ENCODE data around the gene VIPR2. TPM values are rescaled to one million over a fixed set of nuclear protein-coding genes. Genes with fewer than 3 reads are reported as not detected.
A peak's percentile ranks its signal among the peaks of the same experiment; 100 is the strongest.

VIPR2 gene
- total and polyA plus RNA-seq, 10 donors, result 0.41 to 1.4 (median 0.64) TPM

DNA sequence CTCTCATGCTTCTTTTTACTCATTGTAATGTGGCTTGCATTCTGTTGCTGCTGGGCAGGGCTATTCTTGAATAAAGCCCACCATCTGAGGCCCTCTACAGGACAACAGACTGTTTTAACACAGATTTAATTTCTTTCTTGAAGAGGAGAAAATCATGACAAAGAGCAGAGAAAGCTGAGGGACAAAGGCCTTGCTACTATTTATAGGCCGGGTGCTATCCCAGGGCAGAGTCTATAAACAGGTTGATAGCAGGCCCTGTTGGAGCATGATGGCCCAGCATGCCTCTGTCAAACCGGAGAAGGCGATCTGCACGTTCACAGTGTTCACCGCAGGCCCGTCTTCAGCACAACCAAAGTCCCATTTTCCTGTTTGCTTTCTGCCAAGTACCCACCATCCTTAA, 3.0 kb downstream of the VIPR2 start:
- TF ChIP-seq POLR2A (IDR thresholded peaks at IDR 0.05) (no peak), POLR2AphosphoS5 (IDR thresholded peaks at IDR 0.05) (no peak), CTCF (IDR thresholded peaks at IDR 0.05 in 8 of 11, conservative IDR thresholded peaks at IDR 0.05 in 3 of 11) (no peak)
- intact Hi-C loops (cut with DNase I; ENCODE audit: low total_unique reads), result no loop called here
- 44 to 90% (median 61%) methylated on average over 6 of the region's 6 CpGs for WGBS, 5 donors
- peaks cover 0 to 3% (median 0%) of the 10 kb centered on the region in 8 donors for H3K9me3 ChIP-seq
- DNase-seq, result peak; percentile 25
- H3K27ac ChIP-seq, result no peak overlapping the region
- H3K27me3 ChIP-seq (replicated peaks in 1 of 7), result peaks cover 9 to 84% (median 40%) of the 10 kb centered on the region in 7 donors
- H3K36me3 ChIP-seq, result no peaks in the 10 kb centered on the region
- H3K4me1 ChIP-seq, result peaks cover 11 to 26% (median 20%) of the 10 kb centered on the region in 6 donors
- H3K4me3 ChIP-seq, result no peak overlapping the region

GRCh38 chr7:159141167-159141566, 3.5 kb downstream of the VIPR2 start:
- 80 to 89% (median 85%) methylated on average over 14 of the region's 14 CpGs for whole genome bisulfite sequencing, 5 donors
- peaks cover 11 to 26% (median 20%) of the 10 kb centered on the region in 6 donors for H3K4me1 ChIP-seq
- no peak overlapping the region for H3K4me3 ChIP-seq
- intact Hi-C loops (cut with DNase I; ENCODE audit: low total_unique reads), result no loop called here
- no peak overlapping the region for H3K27ac ChIP-seq
- H3K9me3 ChIP-seq, result peaks cover 0 to 3% (median 0%) of the 10 kb centered on the region in 8 donors
- peaks cover 9 to 81% (median 40%) of the 10 kb centered on the region in 7 donors for H3K27me3 ChIP-seq (replicated peaks in 1 of 7)
- H3K36me3 ChIP-seq, result no peaks in the 10 kb centered on the region
- TF ChIP-seq CTCF (IDR thresholded peaks at IDR 0.05 in 8 of 11, conservative IDR thresholded peaks at IDR 0.05 in 3 of 11), result no peak
- peak; percentile 24 for DNase-seq

DNA sequence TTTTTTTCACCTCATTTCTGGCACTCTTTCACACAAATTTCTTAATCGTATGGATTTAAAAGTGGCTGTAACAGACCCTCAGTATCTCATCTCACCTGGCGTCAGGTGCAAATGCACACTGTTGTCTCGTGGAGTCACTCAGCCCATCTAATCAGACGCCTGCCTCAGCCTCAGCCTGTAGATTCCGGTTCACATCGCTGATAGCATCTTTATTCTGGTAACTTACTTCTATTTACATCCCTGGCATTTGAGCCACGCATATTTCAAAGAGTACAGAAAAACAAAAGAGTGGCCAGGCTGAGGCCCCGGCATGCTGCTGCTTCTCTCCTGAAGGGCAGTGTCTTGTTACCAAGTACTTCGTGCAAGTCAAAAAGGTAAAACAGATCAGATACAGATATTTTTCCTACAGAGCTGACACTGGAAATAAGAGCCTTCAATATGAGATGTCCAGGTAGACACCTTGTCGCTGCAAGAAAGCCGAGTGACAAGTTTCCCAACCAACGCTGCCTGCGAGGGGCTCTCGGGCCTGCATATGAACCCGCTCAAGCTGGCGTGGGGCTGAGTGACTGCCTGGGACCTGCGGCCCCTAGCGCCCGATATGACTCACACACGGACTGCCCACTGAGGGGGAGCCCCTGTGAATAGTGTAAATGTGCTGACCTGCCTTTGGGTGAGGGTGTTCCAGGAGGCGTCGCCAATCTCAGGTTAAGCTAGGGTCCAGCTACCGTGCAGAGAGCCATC, 4.3 kb downstream of the VIPR2 start:
- H3K9me3 ChIP-seq, result no peaks in the 10 kb centered on the region
- H3K4me3 ChIP-seq, result no peak overlapping the region
- peaks cover 8 to 73% (median 36%) of the 10 kb centered on the region in 7 donors for H3K27me3 ChIP-seq (replicated peaks in 1 of 7)
- no peak overlapping the region for H3K27ac ChIP-seq
- intact Hi-C loops (cut with DNase I; ENCODE audit: low total_unique reads), result no loop called here
- 89 to 91% (median 91%) methylated on average over 23 of the region's 23 CpGs for WGBS, 5 donors
- TF ChIP-seq CTCF (IDR thresholded peaks at IDR 0.05 in 8 of 11, conservative IDR thresholded peaks at IDR 0.05 in 3 of 11) (no peak), POLR2A (IDR thresholded peaks at IDR 0.05) (no peak), POLR2AphosphoS5 (IDR thresholded peaks at IDR 0.05) (no peak)
- H3K36me3 ChIP-seq, result no peaks in the 10 kb centered on the region
- peaks cover 10 to 21% (median 17%) of the 10 kb centered on the region in 6 donors for H3K4me1 ChIP-seq
- peak; percentile 67 for DNase-seq

DNA sequence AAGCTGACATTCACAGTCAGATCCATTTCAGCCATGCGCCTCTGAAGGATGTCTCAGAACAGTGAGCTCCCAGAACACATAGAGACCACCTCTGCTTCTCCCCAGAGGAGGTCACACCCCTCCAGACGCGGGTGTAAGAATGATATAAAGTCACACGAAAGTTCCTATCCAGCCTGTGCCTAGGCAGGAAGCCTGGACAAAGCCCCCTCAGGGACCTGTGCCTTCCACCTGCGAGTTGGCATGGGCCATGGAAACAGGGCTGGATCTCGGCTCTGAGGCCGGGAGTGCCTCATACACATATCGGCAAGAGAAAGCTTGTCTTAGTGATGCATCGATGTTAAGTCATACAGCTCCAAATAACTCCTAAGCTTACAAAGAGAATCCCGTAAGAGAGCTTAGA, 5.0 kb downstream of the VIPR2 start:
- H3K27ac ChIP-seq, result no peak overlapping the region
- no peak overlapping the region for H3K4me3 ChIP-seq
- TF ChIP-seq CTCF (IDR thresholded peaks at IDR 0.05 in 8 of 11, conservative IDR thresholded peaks at IDR 0.05 in 3 of 11) (no peak), POLR2A (IDR thresholded peaks at IDR 0.05) (no peak), POLR2AphosphoS5 (IDR thresholded peaks at IDR 0.05) (no peak)
- DNase-seq, result peak; percentile 54
- 88 to 91% (median 91%) methylated on average over 10 of the region's 10 CpGs for WGBS, 5 donors
- H3K36me3 ChIP-seq, result no peaks in the 10 kb centered on the region
- H3K4me1 ChIP-seq, result peaks cover 7 to 15% (median 12%) of the 10 kb centered on the region in 6 donors
- peaks cover 5 to 66% (median 29%) of the 10 kb centered on the region in 7 donors for H3K27me3 ChIP-seq (replicated peaks in 1 of 7)
- intact Hi-C loops (cut with DNase I; ENCODE audit: low total_unique reads), result no loop called here
- no peaks in the 10 kb centered on the region for H3K9me3 ChIP-seq
